Astrocyte of the cerebellum (primary cell): ENCODE results near the gene NHLH2.

Experiments
- DNase-seq: peaks from one replicate; pipeline ENCODE4 v3.0.0-alpha.2; 2011; ENCODE audit warnings: low read depth
- H3K4me3 ChIP-seq: 2 replicates; pipeline ENCODE4 v1.5.1; 2011; ENCODE audit warnings: mild to moderate bottlenecking, low read depth, low read length, moderate library complexity
- in situ Hi-C: cut with HindIII; loops from 2 replicates; pipeline ENCODE4 v1.10.0; 2017; ENCODE audit warnings: low sequenced_read_pairs
- TF ChIP-seq, protein P1 (sequence below): IDR thresholded peaks from 2 replicates; pipeline ENCODE4 v1.5.1; 2012; ENCODE audit warnings: low read length, low read depth, moderate library complexity, mild to moderate bottlenecking; ENCODE audit errors: missing control alignments

The NHLH2 gene

DNA sequence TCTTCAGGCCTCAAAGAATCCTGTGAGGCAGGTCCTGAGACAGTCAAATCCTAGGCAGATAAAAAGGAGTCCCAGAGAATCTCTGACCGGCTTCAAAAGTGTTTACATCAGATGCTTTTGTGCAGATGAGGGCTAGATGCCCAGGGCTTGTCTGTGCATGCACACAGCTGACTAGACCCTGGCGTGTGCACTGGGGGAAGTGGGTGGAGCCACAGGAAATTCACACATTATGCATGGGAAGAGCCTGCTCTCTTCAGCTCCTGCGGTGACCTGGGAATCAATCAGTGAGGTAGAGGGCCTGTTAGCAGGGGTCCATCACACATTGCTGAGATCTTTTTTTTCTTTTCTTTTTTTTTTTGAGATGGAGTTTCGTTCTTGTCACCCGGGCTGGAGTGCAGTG is 36.6 kb upstream of the NHLH2 start:
- DNase-seq: no peak
- TF ChIP-seq, protein P1, sequence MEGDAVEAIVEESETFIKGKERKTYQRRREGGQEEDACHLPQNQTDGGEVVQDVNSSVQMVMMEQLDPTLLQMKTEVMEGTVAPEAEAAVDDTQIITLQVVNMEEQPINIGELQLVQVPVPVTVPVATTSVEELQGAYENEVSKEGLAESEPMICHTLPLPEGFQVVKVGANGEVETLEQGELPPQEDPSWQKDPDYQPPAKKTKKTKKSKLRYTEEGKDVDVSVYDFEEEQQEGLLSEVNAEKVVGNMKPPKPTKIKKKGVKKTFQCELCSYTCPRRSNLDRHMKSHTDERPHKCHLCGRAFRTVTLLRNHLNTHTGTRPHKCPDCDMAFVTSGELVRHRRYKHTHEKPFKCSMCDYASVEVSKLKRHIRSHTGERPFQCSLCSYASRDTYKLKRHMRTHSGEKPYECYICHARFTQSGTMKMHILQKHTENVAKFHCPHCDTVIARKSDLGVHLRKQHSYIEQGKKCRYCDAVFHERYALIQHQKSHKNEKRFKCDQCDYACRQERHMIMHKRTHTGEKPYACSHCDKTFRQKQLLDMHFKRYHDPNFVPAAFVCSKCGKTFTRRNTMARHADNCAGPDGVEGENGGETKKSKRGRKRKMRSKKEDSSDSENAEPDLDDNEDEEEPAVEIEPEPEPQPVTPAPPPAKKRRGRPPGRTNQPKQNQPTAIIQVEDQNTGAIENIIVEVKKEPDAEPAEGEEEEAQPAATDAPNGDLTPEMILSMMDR: no peak
- H3K4me3 ChIP-seq: no peak overlapping the region
- in situ Hi-C loops: no loop called here

DNA sequence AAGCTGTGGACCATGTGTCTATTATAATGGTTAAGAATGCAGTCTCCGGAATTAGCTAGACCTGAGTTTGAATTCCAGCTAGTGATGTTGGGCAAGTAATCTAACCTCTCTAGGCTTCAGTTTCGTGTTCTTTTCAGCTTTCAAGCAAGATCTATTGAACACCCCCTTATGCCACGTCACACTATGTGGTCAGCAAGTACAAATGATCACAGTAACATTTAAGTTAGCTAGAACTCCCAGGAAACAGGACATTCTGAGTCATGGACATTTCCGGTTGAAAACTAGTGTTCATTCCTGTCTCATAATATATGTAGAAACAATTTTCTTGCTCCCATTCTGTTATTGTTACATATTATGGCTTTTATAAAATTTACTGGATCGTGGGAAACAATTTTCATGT is 34.0 kb upstream of the NHLH2 start:
- TF ChIP-seq, protein P1: no peak
- no peak for DNase-seq
- no peak overlapping the region for H3K4me3 ChIP-seq
- in situ Hi-C loops: no loop called here

DNA sequence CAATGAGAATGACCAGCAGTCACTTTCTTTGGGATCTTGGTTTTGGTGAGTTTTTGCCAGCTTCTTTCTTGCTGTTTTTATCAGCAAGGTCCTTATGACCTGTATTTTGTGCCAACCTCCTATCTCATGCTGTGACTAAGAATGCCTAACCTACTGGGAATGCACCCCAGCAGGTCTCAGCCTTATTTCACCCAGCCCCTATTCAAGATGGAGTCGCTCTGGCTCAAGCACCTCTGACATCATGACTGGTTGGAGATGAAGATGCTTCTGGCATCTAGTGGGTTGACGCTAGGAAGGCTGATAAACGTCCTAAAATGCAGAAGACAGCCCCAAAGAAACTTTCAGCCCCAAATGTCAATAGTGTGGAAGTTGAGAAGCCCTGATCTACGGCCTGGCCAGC is 33.6 kb upstream of the NHLH2 start:
- no peak for DNase-seq
- in situ Hi-C loops: no loop called here
- H3K4me3 ChIP-seq: no peak overlapping the region
- TF ChIP-seq, protein P1: no peak

DNA sequence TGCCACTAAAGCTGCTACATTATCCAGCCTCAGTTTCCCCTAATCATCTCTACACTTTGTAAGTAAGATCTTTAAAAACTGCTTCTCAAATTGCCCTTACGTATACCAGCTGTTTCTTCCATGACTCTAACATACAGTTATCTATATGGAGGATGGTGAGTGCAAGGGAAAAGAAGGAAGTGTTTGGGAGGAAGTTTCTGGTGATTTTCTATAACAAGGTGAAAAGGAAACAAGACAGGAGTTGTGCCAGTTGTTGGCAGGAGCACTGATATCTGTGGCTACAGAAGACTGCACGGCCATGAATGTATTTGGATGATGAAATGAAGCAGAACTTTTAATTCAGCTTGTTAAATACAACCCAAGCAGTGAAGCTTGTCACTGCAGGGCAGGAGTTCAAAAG is 32.3 kb upstream of the NHLH2 start:
- no peak for DNase-seq
- in situ Hi-C loops: no loop called here
- TF ChIP-seq, protein P1: no peak
- H3K4me3 ChIP-seq: no peak overlapping the region

DNA sequence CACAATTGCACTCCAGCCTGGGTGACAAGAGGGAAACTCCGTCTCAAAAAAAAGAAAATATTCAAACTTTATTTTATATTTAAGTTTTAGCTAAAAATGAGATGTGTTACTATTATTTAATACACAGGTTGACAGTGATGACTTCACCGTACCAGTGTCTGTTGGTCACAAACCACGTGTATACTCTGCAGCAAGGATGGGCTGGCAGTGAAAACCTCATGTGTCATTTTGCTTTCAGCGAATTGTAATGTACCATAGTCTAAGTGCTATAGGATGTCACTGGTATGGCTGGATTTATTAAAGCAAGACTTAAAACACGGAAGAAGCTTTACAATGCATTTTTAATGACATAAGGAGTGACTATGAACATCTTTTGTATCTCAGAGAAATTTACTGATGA is 28.1 kb upstream of the NHLH2 start:
- in situ Hi-C loops: no loop called here
- H3K4me3 ChIP-seq: no peak overlapping the region
- DNase-seq: no peak
- TF ChIP-seq, protein P1: no peak

DNA sequence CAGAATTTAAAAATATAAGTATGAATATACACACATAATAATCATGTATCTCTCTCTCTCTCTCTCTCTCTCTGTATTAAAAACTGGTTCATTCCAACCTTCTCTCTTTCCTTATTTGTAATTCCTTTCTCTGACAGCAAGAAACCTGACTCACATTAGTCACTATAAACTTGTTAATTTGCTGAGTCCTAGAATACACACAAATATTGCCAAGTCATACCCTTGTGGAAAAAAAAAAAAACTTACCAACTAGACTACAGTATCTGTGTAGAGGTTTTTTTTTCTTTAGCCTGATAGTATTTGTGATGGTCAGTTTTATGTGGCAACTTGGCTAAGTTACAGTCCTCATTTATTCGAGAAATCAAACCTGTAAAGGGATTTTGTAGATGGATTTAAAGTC is 26.3 kb upstream of the NHLH2 start:
- in situ Hi-C loops: no loop called here
- TF ChIP-seq, protein P1: no peak
- H3K4me3 ChIP-seq: no peak overlapping the region
- DNase-seq: no peak
